IMR-90 (cell line): Measurements from ENCODE around the gene FRY.

Experiments
- CEBPB ChIP-seq: IDR thresholded peaks from 2 replicates; pipeline ENCODE4 v1.6.1; 2012; ENCODE audit warnings: low read depth, low read length, improper control_type of control experiment
- CTCF ChIP-seq: conservative IDR thresholded peaks from 2 replicates; pipeline ENCODE4 v1.5.1; 2012; ENCODE audit warnings: mild to moderate bottlenecking, low read depth, low read length, improper control_type of control experiment
- ELK1 ChIP-seq: fragments of 150-350 bp; IDR thresholded peaks from 2 replicates; pipeline ENCODE4 v1.6.1; 2016; ENCODE audit warnings: low read depth, mild to moderate bottlenecking, low read length, moderate library complexity, borderline replicate concordance
- FOS ChIP-seq: fragments of 150-350 bp; IDR thresholded peaks from 2 replicates; pipeline ENCODE4 v1.6.1; 2016; ENCODE audit warnings: low read depth, low read length
- MXI1 ChIP-seq: IDR thresholded peaks from 2 replicates; pipeline ENCODE4 v1.6.1; 2012; ENCODE audit warnings: low read depth, mild to moderate bottlenecking, low read length, moderate library complexity, borderline replicate concordance
- POLR2A ChIP-seq: IDR thresholded peaks from 2 replicates; pipeline ENCODE4 v1.6.1; 2012; ENCODE audit warnings: mild to moderate bottlenecking, low read depth, low read length
- RAD21 ChIP-seq: IDR thresholded peaks from 2 replicates; pipeline ENCODE4 v1.6.1; 2012; ENCODE audit warnings: low read length, improper control_type of control experiment
- RCOR1 ChIP-seq: IDR thresholded peaks from 2 replicates; pipeline ENCODE4 v1.6.1; 2012; ENCODE audit warnings: mild to moderate bottlenecking, low read length, improper control_type of control experiment; ENCODE audit not compliant: insufficient replicate concordance
- SMC3 ChIP-seq: fragments of 150-350 bp; IDR thresholded peaks from 2 replicates; pipeline ENCODE4 v1.6.1; 2016; ENCODE audit warnings: low read depth, mild to moderate bottlenecking, antibody characterized with exemption, low read length, moderate library complexity

DNA sequence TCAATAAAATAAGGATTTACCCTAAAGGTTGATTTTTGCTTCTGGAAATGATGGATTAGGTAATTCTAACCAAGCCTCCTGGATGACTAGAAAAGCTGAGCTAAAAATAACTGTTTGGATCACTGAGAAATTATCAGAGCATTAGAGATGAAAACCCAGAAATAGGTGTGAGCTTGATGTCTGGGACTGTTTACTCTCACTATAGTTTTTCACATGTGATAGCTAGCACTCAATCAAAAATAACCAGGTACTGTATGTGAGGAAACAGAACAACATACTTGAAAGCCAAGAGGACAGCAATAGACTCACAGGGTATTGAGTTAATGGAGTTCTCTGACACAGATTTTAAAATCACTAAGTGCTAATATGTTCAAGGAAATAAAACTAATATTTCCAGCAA is 274.1 kb downstream of the FRY start:
- TF ChIP-seq CTCF (no peak), POLR2A (no peak), ELK1 (no peak), RAD21 (no peak), SMC3 (no peak), CEBPB (no peak), RCOR1 (no peak), FOS (no peak), MXI1 (no peak)
